ENCODE results near the gene NEURL4.

- TF ChIP-seq CTCF (IDR thresholded peaks at IDR 0.05; ENCODE audit: borderline replicate concordance, extremely low read depth, low read length, poor library complexity, severe bottlenecking) = no peak
- no peak for TF ChIP-seq EZH2 (IDR thresholded peaks at IDR 0.05; ENCODE audit: borderline replicate concordance, low read depth, low read length, severe bottlenecking)
These were observed 16.6 kb downstream of the NEURL4 start for GRCh38 chr17:7312432-7313087.

Measured in DND-41 (cell line).